Subcutaneous abdominal adipose tissue (tissue), 5 donors: ENCODE results near the gene FLOT1.
"Not testable (repeated sequence)": the region's sequence is repeated elsewhere in the genome, so short reads cannot be mapped to it uniquely, and the experiment has no call there.

Source experiments
- H3K27ac ChIP-seq: one replicate; pipeline ENCODE4 v1.7.0; 2013; ENCODE audit warnings: low read depth, mild to moderate bottlenecking, inconsistent platforms, low read length, moderate library complexity
- H3K27me3 ChIP-seq, 5 donors: one replicate each; pipeline ENCODE4 v1.7.0; 2013; ENCODE audit warnings: low read length in 5 of 5, inconsistent platforms in 1 of 5; ENCODE audit not compliant: control insufficient read depth in 5 of 5, insufficient read depth in 4 of 5
- H3K36me3 ChIP-seq, 5 donors: one replicate each; pipeline ENCODE4 v1.7.0; 2013; ENCODE audit warnings: low read length in 5 of 5; ENCODE audit not compliant: control insufficient read depth in 5 of 5, insufficient read depth in 5 of 5
- H3K4me1 ChIP-seq, 5 donors: one replicate each; pipeline ENCODE4 v1.7.0; 2013; ENCODE audit warnings: low read length in 5 of 5, mild to moderate bottlenecking in 3 of 5, moderate library complexity in 1 of 5; ENCODE audit not compliant: control insufficient read depth in 5 of 5, insufficient read depth in 5 of 5
- H3K4me3 ChIP-seq, 5 donors: one replicate each; pipeline ENCODE4 v1.7.0; 2013; ENCODE audit warnings: low read length in 5 of 5, low read depth in 1 of 5
- H3K9ac ChIP-seq, 5 donors: one replicate each; pipeline ENCODE4 v1.7.0; 2013; ENCODE audit warnings: low read length in 5 of 5, mild to moderate bottlenecking in 4 of 5, moderate library complexity in 3 of 5
- H3K9me3 ChIP-seq, 5 donors: one replicate each; pipeline ENCODE4 v1.7.0; 2013; ENCODE audit warnings: low read length in 5 of 5; ENCODE audit not compliant: control insufficient read depth in 5 of 5
- donor health status: healthy.
- donor health status: healthy.
- donor health status: healthy.
- donor health status: healthy.
- donor health status: healthy.

The FLOT1 gene

GRCh38 chr6:30723843-30724741 lies 18.4 kb downstream of the FLOT1 start:
- H3K27me3 ChIP-seq, H3K4me3 ChIP-seq, H3K9ac ChIP-seq, H3K9me3 ChIP-seq: not testable (repeated sequence)
- H3K4me1 ChIP-seq, result peaks cover 5 to 40% (median 31%) of the 10 kb centered on the region in 5 donors
- peaks cover 10 to 57% (median 53%) of the 10 kb centered on the region in 5 donors for H3K36me3 ChIP-seq
- H3K27ac ChIP-seq, result peak overlapping the region; percentile 41

- Histone ChIP-seq H3K27ac (peak overlapping the region; percentile 96), H3K36me3 (peaks cover 10 to 55% (median 50%) of the 10 kb centered on the region in 5 donors), H3K4me1 (peaks cover 5 to 41% (median 34%) of the 10 kb centered on the region in 5 donors)
- H3K9ac ChIP-seq, H3K9me3 ChIP-seq, H3K27me3 ChIP-seq, H3K4me3 ChIP-seq: not testable (repeated sequence)
Measured at GRCh38 chr6:30723159-30723842, 19.2 kb downstream of the FLOT1 start.

DNA sequence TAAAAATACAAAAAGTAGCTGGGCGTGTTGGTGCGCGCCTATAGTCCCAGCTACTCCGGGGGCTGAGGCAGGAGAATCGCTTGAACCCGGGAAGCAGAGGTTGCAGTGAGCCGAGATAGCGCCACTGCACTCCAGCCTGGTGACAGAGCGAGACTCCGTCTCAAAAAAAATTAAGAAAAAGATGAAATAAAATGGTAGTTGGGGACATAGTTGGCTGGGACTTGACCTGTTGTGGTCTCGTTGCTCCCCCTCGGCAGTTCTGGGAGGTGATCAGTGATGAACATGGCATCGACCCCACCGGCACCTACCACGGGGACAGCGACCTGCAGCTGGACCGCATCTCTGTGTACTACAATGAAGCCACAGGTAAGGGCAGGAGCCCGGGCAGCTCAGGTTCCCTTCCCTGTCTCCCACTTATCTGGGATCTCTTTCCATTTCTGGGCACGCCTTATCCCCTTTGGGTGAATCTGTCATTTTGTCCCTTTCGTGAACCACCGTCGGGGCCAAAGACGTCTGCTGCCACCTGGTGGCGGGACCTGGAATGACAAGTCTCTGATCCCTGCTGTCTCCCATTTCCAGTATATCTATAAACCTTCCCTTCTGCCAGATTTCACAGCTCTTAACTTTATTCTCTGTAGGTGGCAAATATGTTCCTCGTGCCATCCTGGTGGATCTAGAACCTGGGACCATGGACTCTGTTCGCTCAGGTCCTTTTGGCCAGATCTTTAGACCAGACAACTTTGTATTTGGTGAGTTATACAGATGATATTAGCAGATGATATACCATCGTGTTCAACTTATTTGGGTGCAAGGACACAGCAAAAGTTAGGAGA lies 20.0 kb downstream of the FLOT1 start:
- Histone ChIP-seq H3K4me1 (peaks cover 7 to 47% (median 37%) of the 10 kb centered on the region in 5 donors), H3K27me3 (no peaks in the 10 kb centered on the region), H3K9me3 (no peaks in the 10 kb centered on the region), H3K36me3 (peaks cover 10 to 47% (median 42%) of the 10 kb centered on the region in 5 donors), H3K9ac (peak overlapping the region in 3 of 5 donors; percentile 63 to 81 (median 74)), H3K27ac (peak overlapping the region; percentile 96), H3K4me3 (peak overlapping the region; percentile 72 to 86 (median 78))

DNA sequence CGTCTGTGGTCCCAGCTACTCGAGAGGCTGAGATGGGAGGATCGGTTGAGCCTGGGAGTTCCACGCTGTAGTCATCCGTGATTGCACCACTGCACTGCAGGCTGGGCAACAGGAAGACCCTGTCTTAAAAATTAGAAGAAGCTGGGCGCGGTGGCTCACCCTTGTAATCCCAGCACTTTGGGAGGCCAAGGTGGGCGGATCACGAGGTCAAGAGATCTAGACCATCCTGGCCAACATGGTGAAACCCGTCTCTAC lies 20.5 kb downstream of the FLOT1 start:
- H3K9me3 ChIP-seq, H3K27me3 ChIP-seq: not testable (repeated sequence)
- H3K4me3 ChIP-seq, result peak overlapping the region; percentile 72 to 86 (median 78)
- peak overlapping the region; percentile 96 for H3K27ac ChIP-seq
- H3K36me3 ChIP-seq, result peaks cover 9 to 42% (median 36%) of the 10 kb centered on the region in 5 donors
- peak overlapping the region in 3 of 5 donors; percentile 74 to 93 (median 81) for H3K9ac ChIP-seq
- H3K4me1 ChIP-seq, result peaks cover 8 to 48% (median 33%) of the 10 kb centered on the region in 5 donors

- Histone ChIP-seq H3K27ac (peak overlapping the region; percentile 96), H3K36me3 (peaks cover 7 to 37% (median 34%) of the 10 kb centered on the region in 5 donors), H3K27me3 (no peaks in the 10 kb centered on the region), H3K9me3 (no peaks in the 10 kb centered on the region), H3K4me1 (peaks cover 8 to 54% (median 38%) of the 10 kb centered on the region in 5 donors), H3K4me3 (peak overlapping the region; percentile 80 to 90 (median 88)), H3K9ac (peak overlapping the region in 4 of 5 donors; percentile 80 to 93 (median 85))
Measured at GRCh38 chr6:30721198-30722024, 21.1 kb downstream of the FLOT1 start.

GRCh38 chr6:30720738-30721197 lies 21.7 kb downstream of the FLOT1 start:
- Histone ChIP-seq H3K9ac (peak overlapping the region; percentile 11 to 89 (median 81)), H3K9me3 (no peaks in the 10 kb centered on the region), H3K36me3 (peaks cover 7 to 33% (median 31%) of the 10 kb centered on the region in 5 donors), H3K27ac (peak overlapping the region; percentile 96), H3K4me3 (peak overlapping the region; percentile 86 to 94 (median 89)), H3K27me3 (no peaks in the 10 kb centered on the region), H3K4me1 (peaks cover 8 to 55% (median 38%) of the 10 kb centered on the region in 5 donors)

GRCh38 chr6:30719791-30720737 lies 22.4 kb downstream of the FLOT1 start, which contains the start of gene TUBB:
Gene TUBB (plus strand): TSS chr6:30720352. CDS start chr6:30720507, 155 bp downstream.
- Histone ChIP-seq H3K9ac (peak within 1 kb of the TSS; percentile 80 to 89 (median 84)), H3K4me3 (peak within 1 kb of the TSS; percentile 86 to 94 (median 89)), H3K36me3 (peaks cover 4 to 26% (median 24%) of the 10 kb centered on the region in 5 donors), H3K4me1 (peaks cover 8 to 50% (median 38%) of the 10 kb centered on the region in 5 donors), H3K27ac (peak within 1 kb of the TSS; percentile 96), H3K27me3 (no peaks in the 10 kb centered on the region), H3K9me3 (no peaks in the 10 kb centered on the region)

DNA sequence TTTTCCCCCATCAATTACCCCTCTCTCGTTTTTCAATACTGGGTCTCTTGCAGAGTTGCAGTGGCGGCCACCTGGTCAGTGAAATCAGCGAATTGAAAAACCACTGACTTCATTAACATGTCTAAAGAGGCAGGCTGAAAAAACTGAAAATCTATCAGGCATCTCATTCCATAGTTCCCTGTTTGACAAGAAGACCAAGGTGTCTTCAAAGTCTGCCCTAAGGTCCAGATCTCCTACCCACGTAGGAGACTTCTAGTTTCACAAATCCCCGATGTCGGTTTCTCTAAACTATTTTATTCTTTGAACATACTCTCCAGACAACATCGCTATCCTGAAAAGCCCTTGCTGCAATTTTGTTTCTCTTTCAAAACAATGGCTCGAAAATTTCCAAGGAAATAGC lies 23.1 kb downstream of the FLOT1 start:
- no peaks in the 10 kb centered on the region for H3K9me3 ChIP-seq
- H3K27me3 ChIP-seq, result no peaks in the 10 kb centered on the region
- peak overlapping the region in 4 of 5 donors; percentile 41 to 84 (median 62) for H3K9ac ChIP-seq
- peaks cover 7 to 24% (median 23%) of the 10 kb centered on the region in 5 donors for H3K36me3 ChIP-seq
- H3K4me3 ChIP-seq, result peak overlapping the region; percentile 82 to 90 (median 88)
- H3K4me1 ChIP-seq, result peaks cover 8 to 50% (median 38%) of the 10 kb centered on the region in 5 donors
- H3K27ac ChIP-seq, result peak overlapping the region; percentile 96
